Measurements from ENCODE around the gene GABRR1. TPM values are rescaled to one million over a fixed set of nuclear protein-coding genes. Genes with fewer than 3 reads are reported as not detected.

The GABRR1 gene
- total and polyA plus RNA-seq, 2 of the 13 experiments (the other 11 are each of a cell fraction or from before 2014, with no cell fraction given), result not detected

DNA sequence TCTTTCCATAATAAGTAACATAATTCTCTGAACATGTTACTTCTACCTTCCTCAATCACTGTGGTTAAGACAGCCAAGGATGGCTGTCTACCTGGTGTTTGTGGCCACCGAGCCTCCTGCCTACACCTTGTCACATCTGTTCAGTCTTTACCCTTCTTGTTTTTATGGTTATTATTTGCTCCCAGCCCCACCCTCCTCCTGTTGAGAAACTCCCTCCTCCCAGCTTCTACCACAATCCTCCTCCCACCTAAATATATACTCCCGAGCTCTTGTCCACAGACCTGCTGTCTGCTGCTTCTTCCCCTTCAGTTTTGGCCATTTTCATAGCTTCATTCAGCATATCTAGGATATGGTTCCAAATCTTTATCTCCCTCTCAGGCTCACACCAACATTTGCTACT, 35.7 kb upstream of the GABRR1 start:
- Histone ChIP-seq H3K4me2 (ENCODE audit: low read depth, low read length) (no peak overlapping the region), H3K36me3 (replicated peaks in 1 of 2; ENCODE audit: control insufficient read depth in 1 of 2, insufficient read depth in 2 of 2, low read length in 2 of 2) (no peaks in the 10 kb centered on the region), H3K9me3 (ENCODE audit: low read length) (no peaks in the 10 kb centered on the region), H3K4me1 (ENCODE audit: insufficient read depth, low read length) (no peaks in the 10 kb centered on the region), H4K20me1 (ENCODE audit: insufficient read depth, low read length) (no peaks in the 10 kb centered on the region), H3K9ac (ENCODE audit: insufficient read depth, low read depth, low read length) (no peak overlapping the region), H3K4me3 (replicated peaks in 1 of 3; ENCODE audit: insufficient read depth in 1 of 3, low read depth in 2 of 3, low read length in 3 of 3) (no peak overlapping the region), H3K79me2 (ENCODE audit: insufficient read depth, low read length) (no peaks in the 10 kb centered on the region), H2AFZ (ENCODE audit: low read length) (no peak overlapping the region), H3K27me3 (ENCODE audit: control insufficient read depth in 1 of 2, insufficient read depth in 2 of 2, low read length in 2 of 2) (peaks cover 0 to 10% of the 10 kb centered on the region in 2 experiments; a peak in 1 of 5 replicates), H3K27ac (ENCODE audit: extremely low read length, insufficient read depth, low read length) (no peak overlapping the region)
- ATAC-seq, result no peak
- FAIRE-seq, result no peak
- intact Hi-C loops (cut with micrococcal nuclease; ENCODE audit: unreplicated experiment) (no loop called here), in situ Hi-C loops (cut with HindIII; ENCODE audit: extremely low pct_ligation_motif_present, low pct_unique_long_range_greater_than_20kb) (no loop called here)
- DNase-seq (ENCODE audit: low spot score), result no peak
- ChIA-PET CTCF (ENCODE audit: low intra/inter-chr PET ratio, low total read pairs) (no interaction called here), POLR2A (no interaction called here)
- 2% methylated on average over 2 of the region's 2 CpGs for WGBS (ENCODE audit: low lambda C conversion rate)
- BruUV-seq (replicated peaks), result no TSS peak
- TF ChIP-seq IRX3 (CRISPR knock-in tag; IDR thresholded peaks at IDR 0.05; ENCODE audit: borderline replicate concordance, low read depth) (no peak), ZNF296 (CRISPR knock-in tag; conservative IDR thresholded peaks at IDR 0.05) (no peak), TFAP4 (IDR thresholded peaks at IDR 0.05; ENCODE audit: borderline replicate concordance, low read depth) (no peak), MLLT10 (CRISPR knock-in tag; IDR thresholded peaks at IDR 0.05) (no peak), NFIC (IDR thresholded peaks at IDR 0.05; ENCODE audit: low read length) (no peak), ZSCAN20 (CRISPR knock-in tag; IDR thresholded peaks at IDR 0.05; ENCODE audit: borderline replicate concordance) (no peak), ZBTB7B (CRISPR knock-in tag; IDR thresholded peaks at IDR 0.05) (no peak), HHEX (CRISPR knock-in tag; IDR thresholded peaks at IDR 0.05) (no peak), DR1 (CRISPR knock-in tag; IDR thresholded peaks at IDR 0.05) (no peak), HNRNPL (IDR thresholded peaks at IDR 0.05; ENCODE audit: low read depth, low read length) (no peak), HOXA7 (CRISPR knock-in tag; IDR thresholded peaks at IDR 0.05) (no peak), FOXA1 (IDR thresholded peaks at IDR 0.05) (no peak), FOXA1 (CRISPR knock-in tag; IDR thresholded peaks at IDR 0.05) (no peak), SRF (IDR thresholded peaks at IDR 0.05; ENCODE audit: low read depth, low read length) (no peak)
- TF ChIP-seq, protein P1, sequence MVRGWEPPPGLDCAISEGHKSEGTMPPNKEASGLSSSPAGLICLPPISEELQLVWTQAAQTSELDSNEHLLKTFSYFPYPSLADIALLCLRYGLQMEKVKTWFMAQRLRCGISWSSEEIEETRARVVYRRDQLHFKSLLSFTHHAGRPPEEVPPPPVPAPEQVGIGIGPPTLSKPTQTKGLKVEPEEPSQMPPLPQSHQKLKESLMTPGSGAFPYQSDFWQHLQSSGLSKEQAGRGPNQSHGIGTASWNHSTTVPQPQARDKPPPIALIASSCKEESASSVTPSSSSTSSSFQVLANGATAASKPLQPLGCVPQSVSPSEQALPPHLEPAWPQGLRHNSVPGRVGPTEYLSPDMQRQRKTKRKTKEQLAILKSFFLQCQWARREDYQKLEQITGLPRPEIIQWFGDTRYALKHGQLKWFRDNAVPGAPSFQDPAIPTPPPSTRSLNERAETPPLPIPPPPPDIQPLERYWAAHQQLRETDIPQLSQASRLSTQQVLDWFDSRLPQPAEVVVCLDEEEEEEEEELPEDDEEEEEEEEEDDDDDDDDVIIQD (CRISPR knock-in tag; IDR thresholded peaks at IDR 0.05; ENCODE audit: low read depth), result no peak
- TF ChIP-seq, protein P2, sequence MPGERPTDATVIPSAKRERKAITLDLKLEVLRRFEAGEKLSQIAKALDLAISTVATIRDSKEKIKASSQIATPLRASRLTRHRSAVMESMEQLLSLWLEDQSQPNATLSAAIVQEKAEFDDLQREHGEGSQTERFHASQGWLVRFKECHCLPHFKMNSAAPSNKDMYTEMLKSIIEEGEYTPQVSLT (CRISPR knock-in tag; IDR thresholded peaks at IDR 0.05; ENCODE audit: borderline replicate concordance, low read depth), result no peak
